Keratinocyte (primary cell): ENCODE measurements around the gene NT5E. TPM values are rescaled to one million over a fixed set of nuclear protein-coding genes. Genes with fewer than 3 reads are reported as not detected.
A peak's percentile ranks its signal among the peaks of the same experiment; 100 is the strongest.

Source experiments
- DNase-seq: peaks from one replicate; pipeline ENCODE4 v3.0.0-alpha.2; 2011; ENCODE audit warnings: low read depth, missing footprints, low spot score
- FAIRE-seq: peaks from 2 replicates; lab custom pipeline; 2011; peaks lifted over from hg19 to GRCh38; lab: Jason Lieb, UNC
- H2AFZ ChIP-seq: 2 replicates; pipeline ENCODE4 v1.6.0; 2012; ENCODE audit warnings: low read length, control low read depth, inconsistent platforms; ENCODE audit not compliant: control insufficient read depth
- H3K27ac ChIP-seq: 2 replicates; pipeline ENCODE4 v1.5.1; 2011; ENCODE audit warnings: low read length; ENCODE audit not compliant: control insufficient read depth, insufficient read depth
- H3K27me3 ChIP-seq: 3 replicates; pipeline ENCODE4 v1.6.0; 2011; ENCODE audit warnings: low read length; ENCODE audit not compliant: control insufficient read depth, insufficient read depth; ENCODE audit errors: extremely low read depth
- H3K36me3 ChIP-seq, 2 experiments: 2 replicates in 1 of 2; 3 replicates in 1 of 2; pipeline ENCODE4 v1.5.1; 2011; ENCODE audit warnings: low read length in 2 of 2, mild to moderate bottlenecking in 1 of 2; ENCODE audit not compliant: control insufficient read depth in 2 of 2, insufficient read depth in 2 of 2; ENCODE audit errors: extremely low read depth in 1 of 2
- H3K4me1 ChIP-seq: 3 replicates; pipeline ENCODE4 v1.5.1; 2011; ENCODE audit warnings: low read length; ENCODE audit not compliant: control insufficient read depth, insufficient read depth; ENCODE audit errors: extremely low read depth
- H3K4me2 ChIP-seq: 3 replicates; pipeline ENCODE4 v1.6.0; 2011; ENCODE audit warnings: low read depth, low read length; ENCODE audit not compliant: control insufficient read depth, insufficient read depth; ENCODE audit errors: extremely low read depth
- H3K4me3 ChIP-seq, 3 experiments: fragments of 200-600 bp in 1 of 3; sonication (generic) in 1 of 3; 2 replicates in 2 of 3; 3 replicates in 1 of 3; pipeline ENCODE4 v1.5.1; 2011 to 2016; ENCODE audit warnings: low read length in 3 of 3, mild to moderate bottlenecking in 3 of 3, control low read depth in 2 of 3, inconsistent platforms in 1 of 3, low read depth in 1 of 3, mixed read lengths in 1 of 3, mixed run types in 1 of 3, moderate library complexity in 1 of 3; ENCODE audit not compliant: control insufficient read depth in 2 of 3, insufficient read depth in 2 of 3; ENCODE audit errors: extremely low read depth in 1 of 3
- H3K79me2 ChIP-seq: 2 replicates; pipeline ENCODE4 v1.6.0; 2012; ENCODE audit warnings: low read length; ENCODE audit not compliant: control insufficient read depth, insufficient read depth
- H3K9ac ChIP-seq: 3 replicates; pipeline ENCODE4 v1.6.0; 2011; ENCODE audit warnings: low read length; ENCODE audit not compliant: control insufficient read depth, insufficient read depth; ENCODE audit errors: extremely low read depth
- H3K9me1 ChIP-seq: 3 replicates; pipeline ENCODE4 v1.6.0; 2011; ENCODE audit warnings: low read length; ENCODE audit not compliant: control insufficient read depth, insufficient read depth; ENCODE audit errors: extremely low read depth
- H3K9me3 ChIP-seq: 2 replicates; pipeline ENCODE4 v1.5.1; 2012; ENCODE audit warnings: low read depth, low read length; ENCODE audit not compliant: control insufficient read depth
- H4K20me1 ChIP-seq: 3 replicates; pipeline ENCODE4 v1.6.0; 2011; ENCODE audit warnings: low read length; ENCODE audit not compliant: control insufficient read depth, insufficient read depth; ENCODE audit errors: extremely low read depth
- CTCF ChIP-seq, 3 experiments: IDR thresholded peaks in 1 of 3; conservative IDR thresholded peaks in 1 of 3; optimal IDR thresholded peaks in 1 of 3; 2 replicates in 2 of 3; 3 replicates in 1 of 3; pipeline versions ENCODE3 to v1.5.1; 2011; ENCODE audit warnings: low read length in 3 of 3, mild to moderate bottlenecking in 3 of 3, moderate library complexity in 2 of 3, control low read depth in 1 of 3, inconsistent platforms in 1 of 3; ENCODE audit not compliant: insufficient read depth in 2 of 3; ENCODE audit errors: extremely low read depth in 1 of 3
- EZH2 ChIP-seq: IDR thresholded peaks from one replicate; pipeline ENCODE4 v1.6.1; 2012; ENCODE audit warnings: inconsistent platforms, mild to moderate bottlenecking, low read length, moderate library complexity
- dilution Hi-C: fragments of 300-500 bp; cut with MboI; formaldehyde crosslinking; loops from one replicate; pipeline ENCODE4 v1.7.0; 2020; ENCODE audit warnings: low sequenced_read_pairs; ENCODE audit not compliant: extremely low pct_ligation_motif_present
- polyA plus RNA-seq, 5 experiments: library from polyadenylated mRNA; depleted of rRNA in 3 of 5; stranded (reverse) in 3 of 5; stranded (forward) in 1 of 5; unstranded in 1 of 5; fragments of >200 nt; gene quantifications; 1 replicate in 1 of 5; 2 replicates in 3 of 5; 3 replicates in 1 of 5; pipeline versions ENCODE4 v1.2.1 to v1.2.3, GENCODE V29; 2011 to 2012; ENCODE audit warnings: missing spikeins in 2 of 5, low read depth in 1 of 5, low replicate concordance in 1 of 5

Gene NT5E
- polyA plus RNA-seq, 1 donor (not counting 4 experiments of a cell fraction or from before 2014, with no cell fraction given) = 268 TPM

- H2AFZ ChIP-seq = no peak overlapping the region
- H3K27me3 ChIP-seq = no peaks in the 10 kb centered on the region
- FAIRE-seq (no peak), DNase-seq (no peak)
- H3K4me3 ChIP-seq = peak overlapping the region in 1 of 3 experiments; percentile 16
- no peak for TF ChIP-seq CTCF (optimal IDR thresholded peaks at IDR 0.05 in 1 of 3, IDR thresholded peaks at IDR 0.05 in 1 of 3, conservative IDR thresholded peaks at IDR 0.05 in 1 of 3; ENCODE audit: extremely low read depth in 1 of 3, insufficient read depth in 2 of 3, low read length in 3 of 3)
- no peak for TF ChIP-seq EZH2
- no peaks in the 10 kb centered on the region for H3K9me1 ChIP-seq
- peak overlapping the region; percentile 68 for H3K4me2 ChIP-seq
- H3K9ac ChIP-seq = no peak overlapping the region
- H3K79me2 ChIP-seq = peaks cover 31% of the 10 kb centered on the region
- no peaks in the 10 kb centered on the region for H4K20me1 ChIP-seq
- peaks cover 10 to 29% of the 10 kb centered on the region in 2 experiments for H3K36me3 ChIP-seq
- H3K27ac ChIP-seq = peak overlapping the region; percentile 81
- H3K4me1 ChIP-seq = peaks cover 79% of the 10 kb centered on the region
- H3K9me3 ChIP-seq = no peaks in the 10 kb centered on the region
- dilution Hi-C loops = no loop called here
Observed at GRCh38 chr6:85463621-85464259, 13.9 kb downstream of the NT5E start.

- DNase-seq = no peak
- Histone ChIP-seq H3K9me3 (no peaks in the 10 kb centered on the region), H4K20me1 (no peaks in the 10 kb centered on the region), H3K27me3 (no peaks in the 10 kb centered on the region), H3K9ac (peak overlapping the region; percentile 23), H3K79me2 (peaks cover 31% of the 10 kb centered on the region), H3K4me1 (peaks cover 79% of the 10 kb centered on the region), H3K27ac (peak overlapping the region; percentile 81), H3K4me3 (peak overlapping the region in 1 of 3 experiments; percentile 16), H3K4me2 (peak overlapping the region; percentile 68), H3K9me1 (no peaks in the 10 kb centered on the region), H3K36me3 (peaks cover 10 to 29% of the 10 kb centered on the region in 2 experiments), H2AFZ (no peak overlapping the region)
- FAIRE-seq = peak; percentile 90
- dilution Hi-C loops = no loop called here
- TF ChIP-seq CTCF (optimal IDR thresholded peaks at IDR 0.05 in 1 of 3, IDR thresholded peaks at IDR 0.05 in 1 of 3, conservative IDR thresholded peaks at IDR 0.05 in 1 of 3; ENCODE audit: extremely low read depth in 1 of 3, insufficient read depth in 2 of 3, low read length in 3 of 3) (no peak), EZH2 (no peak)
Observed at GRCh38 chr6:85464260-85464644, 14.4 kb downstream of the NT5E start.
